Naive thymus-derived CD8-positive, alpha-beta T cell (primary cell): ENCODE measurements around the gene RPP25L. TPM values are rescaled to one million over a fixed set of nuclear protein-coding genes. Genes with fewer than 3 reads are reported as not detected.

Experiments
- ATAC-seq, 2 donors: fragments of 150-1000 bp; cut with Tn5 transposase in 1 of 2; sonication (Bioruptor Pico), chemical (Tn5 transposase) in 1 of 2; 1 replicate in 1 of 2; 2 replicates in 1 of 2; pipeline ENCODE4 v1.10.0; 2021; ENCODE audit warnings: mild to moderate bottlenecking in 2 of 2, moderate library complexity in 2 of 2
- POLR2A ChIA-PET: fragments of 350-600 bp; sonication (Branson Sonifier 250); formaldehyde crosslinking; loops from one replicate; lab custom pipeline; 2021; ENCODE audit warnings: antibody characterized with exemption; lab: Charles Lee
- DNase-seq, 10 donors: peaks; one replicate each; pipeline versions ENCODE4 v3.0.0 to v3.0.0-alpha.2; 2020 to 2022
- H3K27ac Mint-ChIP-seq, 10 donors: one replicate each; pipeline ENCODE4 v1.8.0; 2020 to 2022; ENCODE audit warnings: mild to moderate bottlenecking in 10 of 10, mixed read lengths in 10 of 10, moderate library complexity in 4 of 10, inconsistent platforms in 1 of 10
- H3K27me3 Mint-ChIP-seq, 5 donors: one replicate each; pipeline ENCODE4 v1.8.0; 2021 to 2022; ENCODE audit warnings: mixed read lengths in 5 of 5
- H3K36me3 Mint-ChIP-seq, 3 donors: one replicate each; pipeline ENCODE4 v1.8.0; 2020 to 2022; ENCODE audit warnings: mixed read lengths in 3 of 3, mild to moderate bottlenecking in 2 of 3, inconsistent platforms in 1 of 3
- H3K4me1 Mint-ChIP-seq, 4 donors: one replicate each; pipeline ENCODE4 v1.8.0; 2021 to 2022; ENCODE audit warnings: mixed read lengths in 4 of 4
- H3K4me3 Mint-ChIP-seq, 10 donors: one replicate each; pipeline ENCODE4 v1.8.0; 2020 to 2022; ENCODE audit warnings: mild to moderate bottlenecking in 10 of 10, mixed read lengths in 10 of 10, moderate library complexity in 6 of 10, inconsistent platforms in 1 of 10
- H3K9me3 Mint-ChIP-seq, 9 donors: one replicate each; pipeline ENCODE4 v1.8.0; 2020 to 2022; ENCODE audit warnings: mixed read lengths in 9 of 9, mild to moderate bottlenecking in 3 of 9, inconsistent platforms in 1 of 9, moderate library complexity in 1 of 9
- polyA plus RNA-seq, 3 donors: library from polyadenylated mRNA; unstranded; fragments of 300-500 nt; fragmentation: Illumina TruSeq; gene quantifications; one replicate each; pipeline ENCODE4 v1.2.3, GENCODE V29; 2021
- total RNA-seq, 8 experiments: library from RNA in 2 of 8; stranded (reverse) in 2 of 8; gene quantifications; one replicate each; pipeline ENCODE4 v1.2.3 and lab custom pipeline; 2021 to 2026

The RPP25L gene
- total and polyA plus RNA-seq, 5 experiments from 2014 or later, result 20.5 to 51.7 (median 28.7) TPM

GRCh38 chr9:34570809-34571480, 41.0 kb downstream of the RPP25L start:
- no peak for ATAC-seq
- H3K36me3 Mint-ChIP-seq, result no peaks in the 10 kb centered on the region
- POLR2A ChIA-PET, result no interaction called here

GRCh38 chr9:34570376-34570775, 41.5 kb downstream of the RPP25L start:
- Mint-ChIP-seq H3K4me3 (no peak overlapping the region), H3K27me3 (peaks cover 11 to 76% (median 26%) of the 10 kb centered on the region in 5 donors), H3K36me3 (no peaks in the 10 kb centered on the region), H3K9me3 (no peaks in the 10 kb centered on the region), H3K4me1 (no peaks in the 10 kb centered on the region), H3K27ac (no peak overlapping the region)
- DNase-seq, result no peak
- POLR2A ChIA-PET, result no interaction called here
- ATAC-seq, result no peak

More at GRCh38 chr9:34570809-34571480, 41.0 kb downstream of the RPP25L start:
- Mint-ChIP-seq H3K27me3 (peaks cover 13 to 76% (median 26%) of the 10 kb centered on the region in 5 donors), H3K4me1 (no peaks in the 10 kb centered on the region), H3K4me3 (no peak overlapping the region), H3K27ac (peak overlapping the region in 1 of 10 donors; percentile 20), H3K9me3 (no peaks in the 10 kb centered on the region)
- DNase-seq, result no peak

- H3K4me1 Mint-ChIP-seq, result no peaks in the 10 kb centered on the region
- POLR2A ChIA-PET, result no interaction called here
- DNase-seq (no peak), ATAC-seq (no peak)
- no peak overlapping the region for H3K27ac Mint-ChIP-seq
- peaks cover 14 to 76% (median 31%) of the 10 kb centered on the region in 5 donors for H3K27me3 Mint-ChIP-seq
- H3K36me3 Mint-ChIP-seq, result no peaks in the 10 kb centered on the region
- no peak overlapping the region for H3K4me3 Mint-ChIP-seq
- H3K9me3 Mint-ChIP-seq, result peaks cover 0 to 1% (median 0%) of the 10 kb centered on the region in 9 donors
These were observed 43.1 kb downstream of the RPP25L start for GRCh38 chr9:34568774-34569173.

- Mint-ChIP-seq H3K4me1 (peaks cover 0 to 3% (median 0%) of the 10 kb centered on the region in 4 donors), H3K27me3 (peaks cover 11 to 77% (median 34%) of the 10 kb centered on the region in 5 donors), H3K9me3 (peaks cover 0 to 1% (median 0%) of the 10 kb centered on the region in 9 donors), H3K36me3 (no peaks in the 10 kb centered on the region), H3K27ac (no peak overlapping the region), H3K4me3 (no peak overlapping the region)
- no peak for ATAC-seq
- no peak for DNase-seq
- POLR2A ChIA-PET, result no interaction called here
These were observed 43.8 kb downstream of the RPP25L start for GRCh38 chr9:34568133-34568532.

- Mint-ChIP-seq H3K4me3 (no peak overlapping the region), H3K27ac (no peak overlapping the region), H3K36me3 (no peaks in the 10 kb centered on the region), H3K27me3 (peaks cover 13 to 82% (median 37%) of the 10 kb centered on the region in 5 donors), H3K9me3 (peaks cover 0 to 4% (median 0%) of the 10 kb centered on the region in 9 donors), H3K4me1 (peaks cover 0 to 3% (median 0%) of the 10 kb centered on the region in 4 donors)
- no peak for ATAC-seq
- POLR2A ChIA-PET, result no interaction called here
- no peak for DNase-seq
These were observed 44.9 kb downstream of the RPP25L start for GRCh38 chr9:34566972-34567371.

GRCh38 chr9:34566322-34566721, 45.6 kb downstream of the RPP25L start:
- Mint-ChIP-seq H3K27me3 (peaks cover 13 to 76% (median 36%) of the 10 kb centered on the region in 5 donors), H3K9me3 (peaks cover 0 to 4% (median 0%) of the 10 kb centered on the region in 9 donors), H3K4me3 (no peak overlapping the region), H3K4me1 (peaks cover 0 to 3% (median 0%) of the 10 kb centered on the region in 4 donors), H3K36me3 (no peaks in the 10 kb centered on the region), H3K27ac (no peak overlapping the region)
- DNase-seq (no peak), ATAC-seq (no peak)
- POLR2A ChIA-PET, result no interaction called here

GRCh38 chr9:34565856-34566255, 46.0 kb downstream of the RPP25L start:
- H3K27me3 Mint-ChIP-seq, result peaks cover 16 to 71% (median 39%) of the 10 kb centered on the region in 5 donors
- H3K4me3 Mint-ChIP-seq, result no peak overlapping the region

GRCh38 chr9:34564617-34565016, 47.3 kb downstream of the RPP25L start:
- DNase-seq (no peak), ATAC-seq (no peak)
- peaks cover 0 to 4% (median 0%) of the 10 kb centered on the region in 9 donors for H3K9me3 Mint-ChIP-seq
- H3K4me1 Mint-ChIP-seq, result peaks cover 0 to 4% (median 0%) of the 10 kb centered on the region in 4 donors
- POLR2A ChIA-PET, result no interaction called here
- peaks cover 21 to 68% (median 42%) of the 10 kb centered on the region in 5 donors for H3K27me3 Mint-ChIP-seq
- no peak overlapping the region for H3K4me3 Mint-ChIP-seq
- no peak overlapping the region for H3K27ac Mint-ChIP-seq
- no peaks in the 10 kb centered on the region for H3K36me3 Mint-ChIP-seq

More at GRCh38 chr9:34565856-34566255, 46.0 kb downstream of the RPP25L start:
- Mint-ChIP-seq H3K9me3 (peaks cover 0 to 4% (median 0%) of the 10 kb centered on the region in 9 donors), H3K36me3 (no peaks in the 10 kb centered on the region), H3K4me1 (peaks cover 0 to 3% (median 0%) of the 10 kb centered on the region in 4 donors), H3K27ac (no peak overlapping the region)
- DNase-seq, result no peak
- ATAC-seq, result no peak
- POLR2A ChIA-PET, result no interaction called here

- POLR2A ChIA-PET, result no interaction called here
- DNase-seq (no peak), ATAC-seq (no peak)
- Mint-ChIP-seq H3K4me1 (peaks cover 0 to 4% (median 0%) of the 10 kb centered on the region in 4 donors), H3K9me3 (peaks cover 0 to 4% (median 0%) of the 10 kb centered on the region in 9 donors), H3K27ac (peak overlapping the region in 1 of 10 donors; percentile 85), H3K36me3 (no peaks in the 10 kb centered on the region), H3K27me3 (peaks cover 25 to 62% (median 48%) of the 10 kb centered on the region in 5 donors), H3K4me3 (no peak overlapping the region)
These were observed 48.6 kb downstream of the RPP25L start for GRCh38 chr9:34563262-34563661.

GRCh38 chr9:34562135-34562745, 49.7 kb downstream of the RPP25L start:
- no peak overlapping the region for H3K4me3 Mint-ChIP-seq
- ATAC-seq (no peak), DNase-seq (no peak)
- peaks cover 0 to 4% (median 0%) of the 10 kb centered on the region in 9 donors for H3K9me3 Mint-ChIP-seq
- peaks cover 0 to 4% (median 0%) of the 10 kb centered on the region in 4 donors for H3K4me1 Mint-ChIP-seq
- no peaks in the 10 kb centered on the region for H3K36me3 Mint-ChIP-seq
- POLR2A ChIA-PET, result no interaction called here
- H3K27me3 Mint-ChIP-seq, result peaks cover 27 to 67% (median 59%) of the 10 kb centered on the region in 5 donors
- no peak overlapping the region for H3K27ac Mint-ChIP-seq

GRCh38 chr9:34560599-34561214, 51.2 kb downstream of the RPP25L start:
- peaks cover 24 to 66% (median 59%) of the 10 kb centered on the region in 5 donors for H3K27me3 Mint-ChIP-seq
- POLR2A ChIA-PET, result no interaction called here
- peaks cover 0 to 4% (median 0%) of the 10 kb centered on the region in 4 donors for H3K4me1 Mint-ChIP-seq

More at GRCh38 chr9:34560599-34561214, 51.2 kb downstream of the RPP25L start:
- DNase-seq, result peak in 1 of 10 donors; percentile 57
- Mint-ChIP-seq H3K27ac (no peak overlapping the region), H3K36me3 (no peaks in the 10 kb centered on the region), H3K4me3 (no peak overlapping the region), H3K9me3 (peaks cover 0 to 4% (median 0%) of the 10 kb centered on the region in 9 donors)
- ATAC-seq, result no peak
